ENCODE results near the gene QTRT2. TPM values are rescaled to one million over a fixed set of nuclear protein-coding genes. Genes with fewer than 3 reads are reported as not detected.

QTRT2 gene
- total RNA-seq, 1 experiment from 2014 or later: 84.1 TPM

- Histone ChIP-seq H3K27ac (ENCODE audit: insufficient read length, low read depth, low read length) (no peak overlapping the region), H3K79me2 (ENCODE audit: insufficient read depth, low read length) (no peaks in the 10 kb centered on the region), H4K20me1 (ENCODE audit: control insufficient read depth, insufficient read depth, insufficient read length) (no peaks in the 10 kb centered on the region), H2BK15ac (ENCODE audit: low read depth, low read length) (no peak overlapping the region), H3K4me1 (ENCODE audit: insufficient read depth, low read length) (no peaks in the 10 kb centered on the region), H3K27me3 (ENCODE audit: insufficient read depth, low read length) (no peaks in the 10 kb centered on the region), H2BK5ac (ENCODE audit: insufficient read length, low read length) (no peak overlapping the region), H3K14ac (ENCODE audit: insufficient read depth, low read length) (no peak overlapping the region), H3K4me2 (ENCODE audit: insufficient read depth, insufficient read length, low read length) (no peak overlapping the region), H3T11ph (ENCODE audit: low read length) (no peak overlapping the region), H3K23me2 (ENCODE audit: insufficient read length, low read depth, low read length, poor library complexity, severe bottlenecking) (no peaks in the 10 kb centered on the region), H3K18ac (ENCODE audit: insufficient read length, low read depth, low read length) (no peak overlapping the region), H2AK5ac (ENCODE audit: insufficient read length, low read length) (no peak overlapping the region), H4K5ac (ENCODE audit: insufficient read length, low read depth, low read length) (no peak overlapping the region), H3K9ac (ENCODE audit: extremely low read depth, insufficient read length, low read length) (no peak overlapping the region), H3K79me1 (ENCODE audit: insufficient read depth, low read depth, low read length, poor library complexity, severe bottlenecking) (no peaks in the 10 kb centered on the region), H4K8ac (replicated peaks; ENCODE audit: insufficient read length, low read depth, low read length) (no peak overlapping the region), H3K56ac (ENCODE audit: insufficient read length, low read depth, low read length) (no peak overlapping the region), H2BK12ac (ENCODE audit: insufficient read length, low read depth, low read length) (no peak overlapping the region), H4K91ac (ENCODE audit: insufficient read length, low read depth, low read length) (no peak overlapping the region), H2BK20ac (ENCODE audit: low read depth, low read length, poor library complexity, severe bottlenecking) (no peak overlapping the region), H3K23ac (ENCODE audit: insufficient read length, low read depth, low read length) (no peak overlapping the region), H3K9me3 (ENCODE audit: control insufficient read depth, low read depth, low read length) (no peaks in the 10 kb centered on the region), H2BK120ac (ENCODE audit: low read depth, low read length, poor library complexity, severe bottlenecking) (no peak overlapping the region), H3K4ac (ENCODE audit: low read depth, low read length) (no peak overlapping the region), H2AFZ (ENCODE audit: low read length) (no peak overlapping the region)
- H3K27me3 Mint-ChIP-seq (ENCODE audit: low read depth): no peaks in the 10 kb centered on the region
- no peaks in the 10 kb centered on the region; a peak in 1 of 7 replicates for H3K36me3 Mint-ChIP-seq (ENCODE audit: insufficient read depth in 1 of 3, low read depth in 3 of 3)
- TF ChIP-seq, protein P1, sequence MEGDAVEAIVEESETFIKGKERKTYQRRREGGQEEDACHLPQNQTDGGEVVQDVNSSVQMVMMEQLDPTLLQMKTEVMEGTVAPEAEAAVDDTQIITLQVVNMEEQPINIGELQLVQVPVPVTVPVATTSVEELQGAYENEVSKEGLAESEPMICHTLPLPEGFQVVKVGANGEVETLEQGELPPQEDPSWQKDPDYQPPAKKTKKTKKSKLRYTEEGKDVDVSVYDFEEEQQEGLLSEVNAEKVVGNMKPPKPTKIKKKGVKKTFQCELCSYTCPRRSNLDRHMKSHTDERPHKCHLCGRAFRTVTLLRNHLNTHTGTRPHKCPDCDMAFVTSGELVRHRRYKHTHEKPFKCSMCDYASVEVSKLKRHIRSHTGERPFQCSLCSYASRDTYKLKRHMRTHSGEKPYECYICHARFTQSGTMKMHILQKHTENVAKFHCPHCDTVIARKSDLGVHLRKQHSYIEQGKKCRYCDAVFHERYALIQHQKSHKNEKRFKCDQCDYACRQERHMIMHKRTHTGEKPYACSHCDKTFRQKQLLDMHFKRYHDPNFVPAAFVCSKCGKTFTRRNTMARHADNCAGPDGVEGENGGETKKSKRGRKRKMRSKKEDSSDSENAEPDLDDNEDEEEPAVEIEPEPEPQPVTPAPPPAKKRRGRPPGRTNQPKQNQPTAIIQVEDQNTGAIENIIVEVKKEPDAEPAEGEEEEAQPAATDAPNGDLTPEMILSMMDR (conservative IDR thresholded peaks at IDR 0.05): no peak
- DNase-seq: no peak
- no peaks in the 10 kb centered on the region; a peak in 1 of 5 replicates for H3K9me3 Mint-ChIP-seq
- 0 out of 4 replicates have a peak, but pooled peaks cover 0 to 2% of the 10 kb centered on the region in 2 experiments for H3K4me1 Mint-ChIP-seq
- H3K4me3 Mint-ChIP-seq: no peak overlapping the region
- WGBS (ENCODE audit: extremely low coverage, insufficient read length, low lambda C conversion rate): no CpG with 5 or more reads among the region's 3 CpGs
- H3K27ac Mint-ChIP-seq: no peak overlapping the region
Measured at GRCh38 chr3:114133947-114134346, 77.4 kb downstream of the QTRT2 start.

Other genes starting within 250 kb of the QTRT2 start
- 1.8 TPM in 2 replicates for gene GRAMD1C, start 217.9 kb upstream of the QTRT2 start, total RNA-seq (2021)
- 25.0 and 25.2 TPM in 2 replicates for gene ZDHHC23, start 108.7 kb upstream of the QTRT2 start, total RNA-seq (2021)
- gene CCDC191, start 211 bp upstream of the QTRT2 start, total RNA-seq (2021): 0.68 and 0.81 TPM in 2 replicates
- gene DRD3, start 122.3 kb downstream of the QTRT2 start, total RNA-seq (2021): 0.22 TPM in 1 of 2 replicates, not detected in the other
- gene ZNF80, start 180.8 kb downstream of the QTRT2 start, total RNA-seq (2021): not detected in 2 replicates
- not detected in 2 replicates for gene TIGIT, start 237.3 kb downstream of the QTRT2 start, total RNA-seq (2021)

Measured in H9 (cell line).